Kidney epithelial cell (primary cell): ENCODE results near the gene CFAP65. TPM values are rescaled to one million over a fixed set of nuclear protein-coding genes. Genes with fewer than 3 reads are reported as not detected.

ENCODE experiments used
- DNase-seq: peaks from one replicate; pipeline ENCODE4 v3.0.0-alpha.2; 2010; ENCODE audit warnings: low read depth
- H3K27me3 ChIP-seq: 2 replicates; pipeline ENCODE4 v1.6.0; 2011; ENCODE audit warnings: low read length; ENCODE audit not compliant: control insufficient read depth, insufficient read depth
- H3K36me3 ChIP-seq: 2 replicates; pipeline ENCODE4 v1.5.1; 2011; ENCODE audit warnings: low read length; ENCODE audit not compliant: control insufficient read depth, insufficient read depth
- H3K4me3 ChIP-seq: 2 replicates; pipeline ENCODE4 v1.5.1; 2011; ENCODE audit warnings: low read depth, mild to moderate bottlenecking, control low read depth, low read length
- CTCF ChIP-seq: IDR thresholded peaks from 2 replicates; pipeline ENCODE4 v1.5.1; 2011; ENCODE audit warnings: mild to moderate bottlenecking, moderate library complexity, low read length, control low read depth, inconsistent platforms; ENCODE audit not compliant: insufficient read depth, poor library complexity, severe bottlenecking
- total RNA-seq: library from RNA; depleted of rRNA; stranded (reverse); fragments of >200 nt; gene quantifications from 2 replicates; pipeline ENCODE4 v1.2.3, GENCODE V29; 2015

Gene CFAP65
- total RNA-seq, 1 donor from 2014 or later = not detected

DNA sequence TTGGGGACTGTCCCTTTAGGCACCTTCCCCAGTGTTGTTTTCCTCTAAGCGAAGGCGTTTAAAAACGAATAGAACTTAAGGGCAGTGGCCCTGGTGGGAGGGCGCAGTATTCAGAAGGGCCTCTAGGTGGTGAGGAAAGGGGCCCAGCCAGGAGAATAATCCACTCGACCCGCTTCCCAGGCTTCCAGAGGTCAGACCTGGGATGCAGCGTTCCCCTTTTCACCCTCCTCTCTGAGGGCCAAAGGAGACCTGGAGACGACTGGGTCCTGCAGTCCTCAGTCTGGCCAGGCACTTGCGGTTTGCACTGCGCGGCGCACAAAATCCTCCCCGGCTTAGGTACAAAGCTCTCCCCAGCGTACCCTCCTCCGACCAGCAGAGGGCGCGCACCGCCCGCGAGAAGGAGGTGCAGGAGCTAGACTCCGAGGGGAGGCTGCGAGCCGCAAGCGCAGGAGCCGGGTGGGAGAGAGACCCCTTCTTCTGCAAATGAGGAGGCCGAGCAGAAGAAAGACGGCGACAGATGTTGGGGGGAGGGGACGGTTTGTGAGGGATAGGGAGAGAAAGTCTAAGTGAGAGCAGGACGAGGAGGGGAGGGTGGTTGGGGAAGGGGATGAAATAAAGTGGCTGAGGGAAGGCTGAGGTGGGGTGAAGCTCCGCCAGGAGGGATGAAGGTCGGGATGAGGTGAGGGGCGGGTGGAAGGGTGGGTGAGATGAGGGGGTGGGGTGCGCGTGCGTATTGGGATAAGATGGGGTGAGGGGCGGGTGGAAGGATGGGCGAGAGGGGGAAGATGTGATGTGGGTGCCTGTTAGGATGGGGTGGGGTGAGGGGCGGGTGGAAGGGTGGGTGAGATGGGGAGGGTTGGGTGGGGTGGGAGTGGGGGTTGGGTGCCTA is 61.2 kb downstream of the CFAP65 start:
- peak; percentile 90 for TF ChIP-seq CTCF
- no peak for DNase-seq
- H3K4me3 ChIP-seq = no peak overlapping the region
- H3K36me3 ChIP-seq = no peaks in the 10 kb centered on the region
- H3K27me3 ChIP-seq = peaks cover 74% of the 10 kb centered on the region

DNA sequence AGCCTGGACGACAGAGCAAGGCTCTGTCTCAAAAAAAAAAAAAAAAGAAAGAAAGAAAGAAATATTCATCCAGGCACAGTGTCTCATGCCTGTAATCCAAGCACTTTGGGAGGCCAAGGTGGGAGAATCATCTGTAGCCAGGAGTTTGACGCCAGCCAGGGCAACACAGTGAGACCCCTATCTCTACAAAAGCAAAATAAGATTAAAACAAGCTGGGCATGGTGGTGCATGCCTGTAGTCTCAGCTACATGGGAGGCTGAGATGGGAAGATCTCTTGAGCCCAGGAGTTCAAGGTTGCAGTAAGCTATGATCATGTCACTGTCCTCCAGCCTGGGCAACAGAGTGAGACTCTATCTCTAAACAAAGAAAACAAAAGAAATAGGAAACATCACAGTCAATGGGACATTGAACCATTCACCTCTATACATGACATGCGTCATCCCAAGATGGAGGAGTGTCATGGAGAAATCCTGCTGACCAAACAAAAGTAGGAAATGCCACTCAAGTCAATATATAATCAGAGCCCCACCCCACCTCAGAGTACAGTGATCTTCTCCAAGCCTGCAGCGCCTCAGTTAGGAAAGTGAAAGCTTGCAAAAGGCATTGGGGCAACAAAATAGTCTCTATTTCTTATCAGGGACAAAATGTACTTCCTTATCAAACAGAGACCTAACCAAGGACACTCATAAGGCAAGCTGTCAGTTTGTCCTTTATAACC is 66.1 kb downstream of the CFAP65 start:
- Histone ChIP-seq H3K27me3 (peaks cover 37% of the 10 kb centered on the region), H3K36me3 (no peaks in the 10 kb centered on the region), H3K4me3 (no peak overlapping the region)
- no peak for DNase-seq
- TF ChIP-seq CTCF = no peak

DNA sequence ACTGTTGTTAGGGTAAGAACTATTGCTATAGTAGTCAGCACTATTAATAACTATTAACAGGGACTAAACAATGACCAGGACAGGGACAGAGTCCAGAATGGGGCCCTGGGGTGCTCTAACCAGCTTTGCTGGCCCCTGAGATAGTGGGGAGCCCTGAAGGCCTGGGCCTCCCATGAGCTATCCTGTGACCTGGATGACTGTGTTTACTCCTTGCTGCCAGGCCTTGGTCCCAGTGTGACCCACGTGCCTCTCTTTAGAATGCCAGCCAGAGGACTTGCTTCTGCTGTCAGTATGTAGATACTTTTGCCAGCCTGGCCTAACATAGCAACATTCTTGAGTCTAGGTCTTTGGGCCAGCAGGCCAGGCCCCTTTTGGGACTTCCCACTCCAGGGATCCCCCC is 70.4 kb downstream of the CFAP65 start:
- TF ChIP-seq CTCF = no peak
- no peaks in the 10 kb centered on the region for H3K36me3 ChIP-seq
- peaks cover 22% of the 10 kb centered on the region for H3K27me3 ChIP-seq
- H3K4me3 ChIP-seq = no peak overlapping the region
- DNase-seq = no peak

DNA sequence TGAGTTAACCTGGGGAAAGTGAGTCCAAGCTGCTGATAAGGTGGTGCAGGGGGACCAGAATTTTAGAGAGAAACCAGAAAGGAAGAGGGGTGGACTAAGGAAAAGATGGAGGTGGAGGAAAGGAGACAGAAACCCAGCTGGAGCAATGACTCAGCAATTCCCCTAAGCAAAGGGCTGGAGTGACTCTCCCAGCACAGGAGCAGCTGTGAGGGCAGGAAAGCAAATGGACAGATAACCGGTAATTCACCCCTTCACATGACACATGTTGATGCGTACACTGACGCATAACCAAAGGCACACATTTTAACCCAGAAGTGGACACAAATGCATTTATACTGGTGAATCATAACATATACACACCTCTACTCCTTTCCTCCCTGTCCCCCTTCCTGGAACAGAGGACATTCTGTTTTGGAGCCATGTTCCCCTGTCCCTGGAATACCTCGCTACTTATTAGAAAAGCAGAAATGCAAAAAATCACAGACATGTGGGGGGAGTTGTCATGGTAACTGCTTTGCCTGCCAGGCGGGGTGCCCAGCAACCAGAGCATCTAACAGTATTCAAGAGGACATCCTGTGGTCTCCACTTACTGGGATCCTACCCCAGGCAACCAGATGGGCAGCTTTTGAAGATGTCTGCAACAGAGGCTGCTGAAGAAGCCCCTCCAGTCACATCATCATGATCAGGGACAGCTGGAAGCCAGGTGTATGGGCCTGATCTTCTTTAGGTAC is 77.1 kb downstream of the CFAP65 start:
- peaks cover 44% of the 10 kb centered on the region for H3K27me3 ChIP-seq
- no peak overlapping the region for H3K4me3 ChIP-seq
- peak; percentile 54 for DNase-seq
- TF ChIP-seq CTCF = no peak
- no peaks in the 10 kb centered on the region for H3K36me3 ChIP-seq

GRCh38 chr2:218963601-218964000 is 77.7 kb downstream of the CFAP65 start:
- no peak for TF ChIP-seq CTCF
- Histone ChIP-seq H3K36me3 (no peaks in the 10 kb centered on the region), H3K4me3 (no peak overlapping the region), H3K27me3 (peaks cover 50% of the 10 kb centered on the region)
- no peak for DNase-seq
